ENCODE data around the gene FOXN3. TPM values are rescaled to one million over a fixed set of nuclear protein-coding genes. Genes with fewer than 3 reads are reported as not detected.
A peak's percentile ranks its signal among the peaks of the same experiment; 100 is the strongest.

The FOXN3 gene
- total RNA-seq, 1 experiment from 2014 or later = 125 TPM

DNA sequence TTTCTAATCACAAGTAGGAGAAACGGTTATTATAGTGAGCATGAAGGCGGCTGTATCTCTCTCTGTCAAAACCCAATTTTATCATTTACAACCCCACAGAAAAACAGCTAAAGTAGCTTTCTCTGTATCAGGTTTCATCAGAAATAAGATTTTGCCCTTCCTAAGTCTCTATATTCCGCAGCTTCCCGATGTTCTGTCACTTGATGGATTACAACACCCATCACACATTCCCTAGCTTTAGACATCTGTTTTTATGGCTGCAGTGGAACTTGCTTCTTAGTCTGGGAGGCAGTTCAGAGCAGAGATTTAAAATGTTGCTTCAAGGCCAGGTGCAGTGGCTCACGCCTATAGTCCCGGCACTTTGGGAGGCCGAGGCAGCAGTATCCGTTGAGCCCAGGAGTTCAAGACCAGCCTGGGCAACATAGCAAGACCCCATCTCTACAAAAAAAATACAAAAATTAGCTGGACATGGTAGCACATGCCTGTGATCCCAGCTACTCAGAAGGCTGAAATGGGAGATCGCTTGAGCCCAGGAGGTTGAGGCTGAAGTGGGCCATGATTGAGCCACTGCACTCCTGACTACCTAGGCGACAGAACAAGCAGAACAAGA lies 27.6 kb upstream of the FOXN3 start:
- Mint-ChIP-seq H3K9me3 (no peaks in the 10 kb centered on the region; a peak in 1 of 5 replicates), H3K4me3 (no peak overlapping the region), H3K36me3 (ENCODE audit: insufficient read depth in 1 of 3, low read depth in 3 of 3) (peaks cover 0 to 2% (median 0%) of the 10 kb centered on the region in 3 experiments; a peak in 4 of 7 replicates), H3K4me1 (peaks cover 57 to 67% of the 10 kb centered on the region in 2 experiments), H3K27ac (peak overlapping the region in 2 of 3 experiments; percentile 39 to 76; a peak in 2 of 7 replicates), H3K27me3 (ENCODE audit: low read depth) (no peaks in the 10 kb centered on the region)
- no peak overlapping the region for H2BK12ac ChIP-seq (ENCODE audit: insufficient read length, low read depth, low read length)
- no peak overlapping the region for H2AFZ ChIP-seq (ENCODE audit: low read length)
- no peaks in the 10 kb centered on the region for H3K23me2 ChIP-seq (ENCODE audit: insufficient read length, low read depth, low read length, poor library complexity, severe bottlenecking)
- no peaks in the 10 kb centered on the region for H3K79me2 ChIP-seq (ENCODE audit: insufficient read depth, low read length)
- no peaks in the 10 kb centered on the region for H3K79me1 ChIP-seq (ENCODE audit: insufficient read depth, low read depth, low read length, poor library complexity, severe bottlenecking)
- no peak overlapping the region for H3K56ac ChIP-seq (ENCODE audit: insufficient read length, low read depth, low read length)
- H3K14ac ChIP-seq (ENCODE audit: insufficient read depth, low read length) = no peak overlapping the region
- no peak overlapping the region for H3K4me2 ChIP-seq (ENCODE audit: insufficient read depth, insufficient read length, low read length)
- no peak overlapping the region for H4K5ac ChIP-seq (ENCODE audit: insufficient read length, low read depth, low read length)
- no peak overlapping the region for H4K91ac ChIP-seq (ENCODE audit: insufficient read length, low read depth, low read length)
- H3K9ac ChIP-seq (ENCODE audit: extremely low read depth, insufficient read length, low read length) = no peak overlapping the region
- H3K27ac ChIP-seq (ENCODE audit: insufficient read length, low read depth, low read length) = no peak overlapping the region
- no peak overlapping the region for H3T11ph ChIP-seq (ENCODE audit: low read length)
- H2BK15ac ChIP-seq (ENCODE audit: low read depth, low read length) = no peak overlapping the region
- TF ChIP-seq, protein P1, sequence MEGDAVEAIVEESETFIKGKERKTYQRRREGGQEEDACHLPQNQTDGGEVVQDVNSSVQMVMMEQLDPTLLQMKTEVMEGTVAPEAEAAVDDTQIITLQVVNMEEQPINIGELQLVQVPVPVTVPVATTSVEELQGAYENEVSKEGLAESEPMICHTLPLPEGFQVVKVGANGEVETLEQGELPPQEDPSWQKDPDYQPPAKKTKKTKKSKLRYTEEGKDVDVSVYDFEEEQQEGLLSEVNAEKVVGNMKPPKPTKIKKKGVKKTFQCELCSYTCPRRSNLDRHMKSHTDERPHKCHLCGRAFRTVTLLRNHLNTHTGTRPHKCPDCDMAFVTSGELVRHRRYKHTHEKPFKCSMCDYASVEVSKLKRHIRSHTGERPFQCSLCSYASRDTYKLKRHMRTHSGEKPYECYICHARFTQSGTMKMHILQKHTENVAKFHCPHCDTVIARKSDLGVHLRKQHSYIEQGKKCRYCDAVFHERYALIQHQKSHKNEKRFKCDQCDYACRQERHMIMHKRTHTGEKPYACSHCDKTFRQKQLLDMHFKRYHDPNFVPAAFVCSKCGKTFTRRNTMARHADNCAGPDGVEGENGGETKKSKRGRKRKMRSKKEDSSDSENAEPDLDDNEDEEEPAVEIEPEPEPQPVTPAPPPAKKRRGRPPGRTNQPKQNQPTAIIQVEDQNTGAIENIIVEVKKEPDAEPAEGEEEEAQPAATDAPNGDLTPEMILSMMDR (conservative IDR thresholded peaks at IDR 0.05) = no peak
- H2BK20ac ChIP-seq (ENCODE audit: low read depth, low read length, poor library complexity, severe bottlenecking) = no peak overlapping the region
- H2BK5ac ChIP-seq (ENCODE audit: insufficient read length, low read length) = no peak overlapping the region
- H3K9me3 ChIP-seq (ENCODE audit: control insufficient read depth, low read depth, low read length) = no peaks in the 10 kb centered on the region
- no peaks in the 10 kb centered on the region for H3K27me3 ChIP-seq (ENCODE audit: insufficient read depth, low read length)
- no peak overlapping the region for H3K4ac ChIP-seq (ENCODE audit: low read depth, low read length)
- H4K20me1 ChIP-seq (ENCODE audit: control insufficient read depth, insufficient read depth, insufficient read length) = no peaks in the 10 kb centered on the region
- no peak for DNase-seq
- H4K8ac ChIP-seq (replicated peaks; ENCODE audit: insufficient read length, low read depth, low read length) = no peak overlapping the region
- H3K18ac ChIP-seq (ENCODE audit: insufficient read length, low read depth, low read length) = no peak overlapping the region
- no peak overlapping the region for H2AK5ac ChIP-seq (ENCODE audit: insufficient read length, low read length)
- no peak overlapping the region for H3K23ac ChIP-seq (ENCODE audit: insufficient read length, low read depth, low read length)
- peaks cover 16% of the 10 kb centered on the region; the same call in 1 of the 2 replicates for H3K4me1 ChIP-seq (ENCODE audit: insufficient read depth, low read length)
- no peak overlapping the region for H2BK120ac ChIP-seq (ENCODE audit: low read depth, low read length, poor library complexity, severe bottlenecking)
- WGBS (ENCODE audit: extremely low coverage, insufficient read length, low lambda C conversion rate) = no CpG with 5 or more reads among the region's 10 CpGs
